Spinal cord (tissue), 10 donors: Measurements from ENCODE around the gene CIAO2B. TPM values are rescaled to one million over a fixed set of nuclear protein-coding genes. Genes with fewer than 3 reads are reported as not detected.

ENCODE experiments used
- DNase-seq, 6 donors: peaks; one replicate each; pipeline versions ENCODE4 v3.0.0 to v3.0.0-alpha.2; 2013 to 2015; ENCODE audit warnings: low spot score in 6 of 6, low read depth in 4 of 6
- H3K27ac ChIP-seq: one replicate; pipeline ENCODE4 v1.5.1; 2013; ENCODE audit warnings: low read depth, low read length, control low read depth
- H3K27me3 ChIP-seq: one replicate; pipeline ENCODE4 v1.6.1; 2013; ENCODE audit warnings: low read length; ENCODE audit not compliant: control insufficient read depth, insufficient read depth
- H3K36me3 ChIP-seq: one replicate; pipeline ENCODE4 v1.6.1; 2013; ENCODE audit warnings: low read length; ENCODE audit not compliant: control insufficient read depth, insufficient read depth
- H3K4me1 ChIP-seq: one replicate; pipeline ENCODE4 v1.6.1; 2013; ENCODE audit warnings: low read length; ENCODE audit not compliant: control insufficient read depth, insufficient read depth
- H3K4me3 ChIP-seq: one replicate; pipeline ENCODE4 v1.5.1; 2013; ENCODE audit warnings: low read depth, low read length, control low read depth
- H3K9me3 ChIP-seq: one replicate; pipeline ENCODE4 v1.6.1; 2013; ENCODE audit warnings: low read length; ENCODE audit not compliant: control insufficient read depth, insufficient read depth
- whole genome bisulfite sequencing: methylation state at CpG from one replicate; pipeline ENCODE4 v1.1.5; 2013; ENCODE audit warnings: missing lambda C conversion rate; ENCODE audit not compliant: insufficient coverage; 5-methylcytosine and 5-hydroxymethylcytosine counted together
- polyA plus RNA-seq, 2 donors: library from polyadenylated mRNA; unstranded; fragments of 120-200 nt; gene quantifications; one replicate each; pipeline ENCODE4 v1.2.1, GENCODE V29; 2013; ENCODE audit not compliant: insufficient read length in 2 of 2
- total RNA-seq, 2 donors: library from RNA; depleted of rRNA in 1 of 2; stranded (reverse); fragments of 120-200 nt in 1 of 2; fragments of >200 nt in 1 of 2; gene quantifications; one replicate each; pipeline versions ENCODE4 v1.2.3 to v1.2.4, GENCODE V29; 2013 to 2014
- donor health status: healthy.

CIAO2B gene
- total and polyA plus RNA-seq, 4 donors: 52.7 to 138 (median 127) TPM

DNA sequence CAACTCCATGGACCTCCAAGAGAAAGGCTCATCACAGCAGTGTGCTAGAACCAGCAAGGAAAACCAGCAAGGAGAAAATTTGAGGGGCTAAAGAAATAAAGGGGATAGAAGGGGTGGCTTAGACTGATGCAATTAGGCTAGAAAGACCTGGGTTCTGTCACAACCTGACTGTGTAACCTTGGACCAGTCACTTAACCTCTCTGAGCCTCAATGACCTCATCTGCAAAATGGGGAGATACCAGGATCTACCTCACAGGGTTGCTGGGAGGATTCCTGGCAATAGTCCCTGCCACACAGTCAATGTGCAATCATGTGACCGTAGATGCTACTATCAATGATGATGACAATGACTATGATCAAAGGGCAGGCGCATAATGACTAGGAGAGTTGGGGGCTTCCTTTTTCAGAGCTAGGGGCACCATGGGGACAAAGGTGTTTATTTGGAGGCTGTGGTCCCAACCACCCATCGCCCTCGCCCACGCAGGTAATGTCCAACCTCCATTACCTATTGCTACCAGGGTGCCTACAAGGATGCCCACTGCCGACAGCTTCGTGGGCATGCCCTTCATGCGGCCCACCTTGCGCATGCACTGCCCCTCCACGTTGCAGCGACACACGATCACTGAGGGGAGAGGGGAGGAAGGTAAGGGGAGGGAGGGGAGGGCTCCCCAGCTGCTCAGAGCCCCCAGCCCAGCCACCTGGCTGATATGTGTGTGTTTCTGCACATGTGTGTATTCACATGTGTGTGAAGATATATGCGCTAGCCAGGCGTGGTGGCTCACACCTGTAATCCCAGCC, 25.2 kb downstream of the CIAO2B start:
- Histone ChIP-seq H3K4me1 (peaks cover 17% of the 10 kb centered on the region), H3K4me3 (no peak overlapping the region), H3K27ac (no peak overlapping the region), H3K9me3 (no peaks in the 10 kb centered on the region), H3K27me3 (no peaks in the 10 kb centered on the region), H3K36me3 (no peaks in the 10 kb centered on the region)
- 92% methylated on average over 11 of the region's 14 CpGs for WGBS
- DNase-seq: no peak

DNA sequence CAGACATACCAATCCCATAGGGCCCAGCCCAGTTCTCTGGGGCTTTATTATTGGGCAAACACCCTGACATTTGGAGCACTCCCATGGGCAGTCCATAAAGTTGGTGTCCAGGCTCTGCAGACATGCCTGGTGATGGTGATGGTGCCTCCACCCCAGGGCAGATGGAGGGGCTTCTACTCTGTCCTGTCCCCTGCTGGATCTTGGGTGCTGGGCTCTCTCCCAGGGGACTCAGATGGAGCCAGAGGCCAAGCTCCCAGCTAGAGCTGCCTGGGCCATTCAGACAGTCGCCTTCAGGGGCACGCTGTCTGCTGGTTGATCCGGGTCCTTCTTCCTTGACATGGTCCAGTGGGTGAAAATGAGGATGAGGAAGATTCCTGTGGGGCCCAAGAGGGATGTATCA, 26.1 kb downstream of the CIAO2B start:
- Histone ChIP-seq H3K4me3 (no peak overlapping the region), H3K36me3 (no peaks in the 10 kb centered on the region), H3K27me3 (no peaks in the 10 kb centered on the region), H3K27ac (no peak overlapping the region), H3K9me3 (no peaks in the 10 kb centered on the region), H3K4me1 (peaks cover 17% of the 10 kb centered on the region)
- WGBS: 84% methylated on average over 3 of the region's 3 CpGs
- no peak for DNase-seq

DNA sequence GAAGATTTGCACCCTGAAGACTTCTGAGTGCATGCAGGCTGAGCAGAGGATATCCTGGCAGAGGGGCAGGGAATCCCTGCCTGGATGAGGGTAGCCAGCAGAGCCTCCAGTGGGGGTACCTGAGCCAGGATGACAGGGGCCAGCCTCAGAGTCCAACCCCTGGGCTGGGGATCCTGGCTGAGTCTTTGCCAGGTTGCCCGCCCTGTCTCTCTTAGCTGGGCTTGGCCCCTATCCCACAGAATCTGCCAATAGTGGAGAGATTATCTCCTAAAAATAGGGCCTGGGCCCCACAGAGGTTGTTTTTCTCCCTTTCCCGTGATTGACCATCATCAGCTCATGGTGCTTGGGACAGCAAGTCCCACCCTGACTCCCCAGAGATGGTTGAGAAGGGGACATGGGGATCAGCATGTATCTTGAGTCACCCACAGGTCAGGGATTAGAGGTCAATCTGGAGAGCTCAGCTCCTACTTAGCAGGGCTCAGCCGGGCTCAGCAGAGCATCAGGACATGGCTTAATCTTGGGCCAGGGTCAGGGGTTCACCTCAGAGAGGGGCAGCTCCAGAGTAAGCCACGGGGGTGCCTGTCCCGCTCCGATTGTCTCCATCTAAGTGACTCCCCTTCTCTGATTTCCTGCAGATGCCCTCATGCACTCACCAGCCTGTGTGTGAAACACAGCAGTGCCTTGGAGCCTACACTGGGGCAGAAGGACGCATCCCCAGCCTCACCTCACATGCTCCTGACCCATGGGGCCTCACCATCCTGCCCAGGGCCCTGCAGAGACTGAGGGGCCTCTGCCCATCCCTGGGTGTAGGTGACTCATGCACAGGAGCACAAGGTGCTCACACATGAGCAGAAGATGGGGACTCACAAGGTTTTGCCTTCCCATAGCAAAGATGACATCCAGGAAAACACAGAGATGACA, 27.0 kb downstream of the CIAO2B start:
- Histone ChIP-seq H3K27ac (no peak overlapping the region), H3K9me3 (no peaks in the 10 kb centered on the region), H3K4me1 (peaks cover 17% of the 10 kb centered on the region), H3K36me3 (no peaks in the 10 kb centered on the region), H3K27me3 (no peaks in the 10 kb centered on the region), H3K4me3 (no peak overlapping the region)
- 77% methylated on average over 7 of the region's 7 CpGs for WGBS
- DNase-seq: no peak

DNA sequence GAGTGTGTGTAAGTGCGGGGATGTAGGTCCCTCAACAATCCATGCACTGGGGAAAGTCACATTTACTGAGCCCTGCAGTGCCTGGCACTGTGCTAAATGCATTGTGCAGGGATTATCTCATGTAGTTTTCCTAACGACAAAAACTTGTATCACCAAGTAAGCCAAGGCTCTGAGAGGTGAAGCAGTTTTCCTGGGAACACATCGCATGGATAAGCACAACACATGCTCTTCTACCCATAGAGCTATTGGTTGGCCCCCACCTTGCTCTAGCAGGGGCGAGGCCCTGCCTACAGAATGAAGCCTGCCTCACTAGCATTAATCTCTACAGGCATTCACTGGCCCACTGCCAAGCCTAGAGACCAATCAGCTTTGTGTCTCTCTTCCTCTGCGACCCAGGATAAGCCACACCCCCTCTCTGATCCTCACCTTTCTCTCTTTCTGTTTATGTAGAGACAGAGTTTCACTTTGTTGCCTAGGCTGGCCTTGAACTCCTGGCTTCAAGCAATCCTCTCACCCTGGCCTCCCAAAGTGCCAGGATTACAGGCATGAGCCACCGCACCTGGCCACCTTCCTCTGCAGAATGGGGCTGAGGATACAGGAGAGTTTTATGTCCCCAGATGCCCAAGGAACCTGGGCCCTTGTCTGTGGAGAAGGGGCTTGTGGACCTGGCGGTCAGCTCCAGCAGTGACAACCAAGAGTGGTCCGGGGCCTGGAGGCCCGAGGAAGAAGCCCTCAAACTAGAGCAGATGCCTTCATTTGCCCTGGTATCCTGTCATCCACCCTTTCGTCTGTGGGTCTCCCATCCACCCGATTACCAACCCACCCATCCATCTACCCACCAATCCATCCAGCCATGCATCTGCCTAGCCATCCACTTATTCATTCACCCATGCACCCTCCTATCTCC, 28.3 kb downstream of the CIAO2B start:
- DNase-seq: peak in 2 of 6 donors; percentile 23 to 48
- 71% methylated on average over 9 of the region's 11 CpGs for WGBS
- no peak overlapping the region for H3K27ac ChIP-seq
- H3K27me3 ChIP-seq: no peaks in the 10 kb centered on the region
- no peak overlapping the region for H3K4me3 ChIP-seq
- H3K36me3 ChIP-seq: no peaks in the 10 kb centered on the region
- no peaks in the 10 kb centered on the region for H3K9me3 ChIP-seq
- H3K4me1 ChIP-seq: peaks cover 21% of the 10 kb centered on the region

DNA sequence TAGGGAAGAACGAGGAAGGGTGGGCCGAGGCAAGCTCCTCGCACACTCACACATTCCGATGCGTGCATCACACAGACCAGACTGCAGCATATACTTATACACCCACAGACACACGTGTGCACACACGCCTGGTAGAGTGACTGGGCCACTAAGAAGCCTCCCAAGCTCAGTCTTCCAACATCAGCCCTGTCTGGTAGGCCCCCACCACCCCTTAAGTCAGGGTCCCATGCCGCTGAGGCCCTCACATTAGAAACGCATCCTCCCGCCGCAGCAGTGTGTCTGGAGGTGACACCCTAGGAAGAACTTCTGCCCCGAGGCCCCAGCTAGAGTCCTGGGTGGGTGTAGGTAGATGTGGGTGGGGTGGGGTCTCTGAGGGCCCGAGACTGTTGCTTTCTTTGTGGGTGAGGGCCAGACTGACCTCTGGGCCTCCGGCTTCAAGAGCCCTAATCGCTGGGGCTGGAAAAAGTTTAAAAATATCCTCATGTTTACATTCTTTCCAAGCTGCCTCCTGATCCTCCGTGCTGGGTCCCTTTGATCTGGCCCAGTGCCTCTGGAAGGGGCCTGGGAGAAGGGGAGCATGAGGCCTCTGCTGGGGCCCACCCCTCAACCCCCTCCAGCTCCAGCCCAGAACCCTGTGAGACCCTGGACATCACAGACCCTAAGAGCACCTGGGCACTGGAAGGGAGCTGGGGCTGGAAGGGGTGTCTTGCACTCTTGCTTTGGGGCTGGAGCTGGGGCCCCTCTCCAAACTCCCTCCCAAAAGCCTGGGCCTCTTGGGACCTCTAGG, 29.2 kb downstream of the CIAO2B start:
- DNase-seq: peak in 1 of 6 donors; percentile 35
- Histone ChIP-seq H3K4me3 (no peak overlapping the region), H3K27ac (peak overlapping the region; percentile 10), H3K9me3 (no peaks in the 10 kb centered on the region), H3K4me1 (peaks cover 28% of the 10 kb centered on the region), H3K36me3 (no peaks in the 10 kb centered on the region), H3K27me3 (no peaks in the 10 kb centered on the region)
- 71% methylated on average over 11 of the region's 16 CpGs for WGBS

DNA sequence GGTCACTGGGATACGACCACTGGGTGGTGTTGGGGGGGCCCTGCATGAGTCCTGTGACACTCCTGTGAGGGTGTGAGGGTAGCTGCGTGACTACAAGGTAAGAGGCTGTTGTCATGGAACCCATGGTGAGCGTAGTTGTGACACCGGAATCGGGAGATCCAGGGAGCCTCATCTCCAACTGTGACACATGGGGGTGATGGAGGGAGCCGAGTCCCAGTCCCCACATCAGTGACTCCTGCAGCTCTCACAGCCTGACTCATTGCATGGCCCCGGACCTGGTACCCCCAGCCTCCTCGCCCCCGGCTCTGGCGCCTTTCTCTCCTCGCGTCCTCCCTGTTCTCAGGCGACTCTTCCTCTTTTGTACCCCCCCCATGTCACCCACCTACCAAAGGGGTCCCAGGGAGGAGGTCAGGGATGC, 29.8 kb downstream of the CIAO2B start:
- H3K9me3 ChIP-seq: no peaks in the 10 kb centered on the region
- H3K4me3 ChIP-seq: no peak overlapping the region
- peaks cover 33% of the 10 kb centered on the region for H3K4me1 ChIP-seq
- no peaks in the 10 kb centered on the region for H3K27me3 ChIP-seq
- H3K27ac ChIP-seq: peak overlapping the region; percentile 10
- H3K36me3 ChIP-seq: no peaks in the 10 kb centered on the region
- DNase-seq: no peak
- WGBS: 83% methylated on average over 7 of the region's 13 CpGs

DNA sequence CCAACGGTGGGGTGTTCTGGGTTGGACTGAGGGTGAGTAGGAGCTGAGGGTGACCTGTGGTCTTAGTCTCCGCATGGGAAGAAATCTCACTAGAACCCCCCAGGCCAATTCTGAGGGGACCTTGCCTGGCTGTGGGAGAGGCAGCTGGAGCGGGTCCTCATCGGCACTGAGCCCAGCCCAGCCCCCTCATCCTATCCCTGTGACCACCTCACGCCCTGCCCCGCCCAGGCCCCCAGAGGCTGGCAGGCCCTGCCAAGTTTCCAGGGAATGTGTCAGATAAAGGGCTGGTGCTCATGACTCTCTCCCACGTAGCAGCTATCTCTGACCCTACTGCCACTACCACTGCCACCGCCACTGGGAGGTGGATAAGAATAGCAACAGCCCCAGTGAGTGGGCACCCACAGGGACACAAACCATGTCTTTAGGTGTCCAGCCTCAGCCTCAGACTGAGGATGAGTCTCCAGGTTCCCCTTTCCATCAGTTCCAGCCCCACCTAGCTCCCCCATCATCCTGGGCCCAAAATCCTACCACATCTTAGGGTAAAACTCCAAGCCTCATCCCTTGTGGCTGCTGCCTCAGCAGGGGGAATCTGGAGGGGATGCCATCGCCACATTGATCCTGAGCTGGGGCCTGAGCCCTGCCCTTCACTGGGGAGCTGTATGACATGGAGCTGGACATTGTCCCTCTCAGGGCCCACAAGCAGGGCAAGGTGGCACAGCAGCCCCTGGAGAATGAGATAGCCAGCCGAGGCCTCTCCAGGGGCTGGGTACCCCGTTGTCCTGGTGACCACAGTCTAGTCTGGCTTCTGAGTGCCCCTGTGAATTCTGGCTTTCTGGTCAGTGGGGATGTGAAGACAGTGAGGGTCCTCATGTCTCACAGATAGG, 30.4 kb downstream of the CIAO2B start:
- Histone ChIP-seq H3K27ac (no peak overlapping the region), H3K4me1 (peaks cover 36% of the 10 kb centered on the region), H3K4me3 (no peak overlapping the region), H3K27me3 (no peaks in the 10 kb centered on the region), H3K9me3 (no peaks in the 10 kb centered on the region), H3K36me3 (no peaks in the 10 kb centered on the region)
- WGBS: 75% methylated on average over 9 of the region's 11 CpGs
- DNase-seq: no peak
